GM18951 (cell line): ENCODE data around the gene LRRC2.

Source experiments
- POLR2A ChIP-seq: IDR thresholded peaks from 4 replicates; pipeline ENCODE4 v1.6.1; 2011; ENCODE audit warnings: mild to moderate bottlenecking; ENCODE audit not compliant: insufficient read length, insufficient read depth; ENCODE audit errors: extremely low read depth
- in situ Hi-C: fragments of 300-500 bp; cut with MboI; formaldehyde crosslinking; loops from one replicate; pipeline ENCODE4 v1.12.0; 2022; ENCODE audit warnings: low sequenced_read_pairs, mixed read lengths, inconsistent platforms; ENCODE audit not compliant: unreplicated experiment

LRRC2 gene

GRCh38 chr3:46517784-46518181 lies 48.3 kb downstream of the LRRC2 start:
- in situ Hi-C loops = no loop called here
- TF ChIP-seq POLR2A = no peak

- in situ Hi-C loops = no loop called here
- no peak for TF ChIP-seq POLR2A
Measured at GRCh38 chr3:46517016-46517783, 48.9 kb downstream of the LRRC2 start.

GRCh38 chr3:46516521-46516920 lies 49.6 kb downstream of the LRRC2 start:
- in situ Hi-C loops = no loop called here

GRCh38 chr3:46512191-46512749 lies 53.8 kb downstream of the LRRC2 start:
- TF ChIP-seq POLR2A = no peak
- in situ Hi-C loops = no loop called here

More at GRCh38 chr3:46516521-46516920, 49.6 kb downstream of the LRRC2 start:
- TF ChIP-seq POLR2A = no peak

GRCh38 chr3:46509661-46510187 lies 56.4 kb downstream of the LRRC2 start:
- TF ChIP-seq POLR2A = no peak
- in situ Hi-C loops = no loop called here

- in situ Hi-C loops = no loop called here
- TF ChIP-seq POLR2A = no peak
Measured at GRCh38 chr3:46508850-46509591, 57.1 kb downstream of the LRRC2 start.

GRCh38 chr3:46506526-46506925 lies 59.6 kb downstream of the LRRC2 start:
- in situ Hi-C loops = no loop called here
- no peak for TF ChIP-seq POLR2A

- no peak for TF ChIP-seq POLR2A
- in situ Hi-C loops = no loop called here
Measured at GRCh38 chr3:46505953-46506352, 60.1 kb downstream of the LRRC2 start.

GRCh38 chr3:46504789-46505188 lies 61.3 kb downstream of the LRRC2 start:
- in situ Hi-C loops = no loop called here
- TF ChIP-seq POLR2A = no peak

- TF ChIP-seq POLR2A = no peak
- in situ Hi-C loops = no loop called here
Measured at GRCh38 chr3:46503200-46503874, 62.8 kb downstream of the LRRC2 start.

GRCh38 chr3:46501702-46502101 lies 64.4 kb downstream of the LRRC2 start:
- in situ Hi-C loops = no loop called here

GRCh38 chr3:46500656-46501635 lies 65.2 kb downstream of the LRRC2 start:
- in situ Hi-C loops = no loop called here

More at GRCh38 chr3:46501702-46502101, 64.4 kb downstream of the LRRC2 start:
- no peak for TF ChIP-seq POLR2A

More at GRCh38 chr3:46500656-46501635, 65.2 kb downstream of the LRRC2 start:
- no peak for TF ChIP-seq POLR2A
